ENCODE results near the gene HEATR1.
"Not testable (repeated sequence)": the region's sequence is repeated elsewhere in the genome, so short reads cannot be mapped to it uniquely, and the experiment has no call there.

Gene HEATR1

GRCh38 chr1:236580404-236580803 lies 23.9 kb downstream of the HEATR1 start:
- not testable (repeated sequence) for H3K4me3 ChIP-seq (ENCODE audit: low read length); H3K4me1 ChIP-seq (ENCODE audit: control insufficient read depth, insufficient read depth, low read length); H3K27me3 ChIP-seq (replicated peaks; ENCODE audit: control insufficient read depth, insufficient read depth, low read length); H3K9ac ChIP-seq (ENCODE audit: low read length); DNase-seq (ENCODE audit: low read depth); H3K9me3 ChIP-seq (ENCODE audit: control insufficient read depth, low read length)
- H3K36me3 ChIP-seq (ENCODE audit: control insufficient read depth, insufficient read depth, low read length, severe bottlenecking), result peaks cover 88% of the 10 kb centered on the region

GRCh38 chr1:236578661-236579060 lies 25.7 kb downstream of the HEATR1 start:
- DNase-seq (ENCODE audit: low read depth), result no peak
- peaks cover 14% of the 10 kb centered on the region for H3K4me1 ChIP-seq (ENCODE audit: control insufficient read depth, insufficient read depth, low read length)
- H3K27me3 ChIP-seq (replicated peaks; ENCODE audit: control insufficient read depth, insufficient read depth, low read length), result no peaks in the 10 kb centered on the region
- peaks cover 88% of the 10 kb centered on the region for H3K36me3 ChIP-seq (ENCODE audit: control insufficient read depth, insufficient read depth, low read length, severe bottlenecking)
- H3K9ac ChIP-seq (ENCODE audit: low read length), result no peak overlapping the region
- H3K4me3 ChIP-seq (ENCODE audit: low read length), result no peak overlapping the region
- no peaks in the 10 kb centered on the region for H3K9me3 ChIP-seq (ENCODE audit: control insufficient read depth, low read length)

GRCh38 chr1:236577041-236577440 lies 27.3 kb downstream of the HEATR1 start:
- H3K9ac ChIP-seq (ENCODE audit: low read length); H3K9me3 ChIP-seq (ENCODE audit: control insufficient read depth, low read length); DNase-seq (ENCODE audit: low read depth); H3K27me3 ChIP-seq (replicated peaks; ENCODE audit: control insufficient read depth, insufficient read depth, low read length); H3K4me3 ChIP-seq (ENCODE audit: low read length): not testable (repeated sequence)
- Histone ChIP-seq H3K36me3 (ENCODE audit: control insufficient read depth, insufficient read depth, low read length, severe bottlenecking) (peaks cover 91% of the 10 kb centered on the region), H3K4me1 (ENCODE audit: control insufficient read depth, insufficient read depth, low read length) (peaks cover 14% of the 10 kb centered on the region)

GRCh38 chr1:236576004-236576403 lies 28.3 kb downstream of the HEATR1 start:
- DNase-seq (ENCODE audit: low read depth), result peak; percentile 45
- H3K9ac ChIP-seq (ENCODE audit: low read length), result no peak overlapping the region
- H3K27me3 ChIP-seq (replicated peaks; ENCODE audit: control insufficient read depth, insufficient read depth, low read length), result no peaks in the 10 kb centered on the region
- peaks cover 92% of the 10 kb centered on the region for H3K36me3 ChIP-seq (ENCODE audit: control insufficient read depth, insufficient read depth, low read length, severe bottlenecking)
- no peaks in the 10 kb centered on the region for H3K9me3 ChIP-seq (ENCODE audit: control insufficient read depth, low read length)
- H3K4me1 ChIP-seq (ENCODE audit: control insufficient read depth, insufficient read depth, low read length), result peaks cover 14% of the 10 kb centered on the region
- H3K4me3 ChIP-seq (ENCODE audit: low read length), result peak overlapping the region; percentile 27

GRCh38 chr1:236575523-236575922 lies 28.8 kb downstream of the HEATR1 start:
- Histone ChIP-seq H3K4me3 (ENCODE audit: low read length) (peak overlapping the region; percentile 27), H3K4me1 (ENCODE audit: control insufficient read depth, insufficient read depth, low read length) (peaks cover 14% of the 10 kb centered on the region), H3K27me3 (replicated peaks; ENCODE audit: control insufficient read depth, insufficient read depth, low read length) (no peaks in the 10 kb centered on the region), H3K9me3 (ENCODE audit: control insufficient read depth, low read length) (no peaks in the 10 kb centered on the region), H3K36me3 (ENCODE audit: control insufficient read depth, insufficient read depth, low read length, severe bottlenecking) (peaks cover 94% of the 10 kb centered on the region), H3K9ac (ENCODE audit: low read length) (no peak overlapping the region)
- peak; percentile 48 for DNase-seq (ENCODE audit: low read depth)

- H3K9ac ChIP-seq (ENCODE audit: low read length), result no peak overlapping the region
- H3K27me3 ChIP-seq (replicated peaks; ENCODE audit: control insufficient read depth, insufficient read depth, low read length), result no peaks in the 10 kb centered on the region
- H3K4me1 ChIP-seq (ENCODE audit: control insufficient read depth, insufficient read depth, low read length), result no peaks in the 10 kb centered on the region
- H3K36me3 ChIP-seq (ENCODE audit: control insufficient read depth, insufficient read depth, low read length, severe bottlenecking), result peaks cover 99% of the 10 kb centered on the region
- no peaks in the 10 kb centered on the region for H3K9me3 ChIP-seq (ENCODE audit: control insufficient read depth, low read length)
- peak; percentile 68 for DNase-seq (ENCODE audit: low read depth)
- no peak overlapping the region for H3K4me3 ChIP-seq (ENCODE audit: low read length)
Measured at GRCh38 chr1:236568285-236568894, 35.9 kb downstream of the HEATR1 start.

- Histone ChIP-seq H3K36me3 (ENCODE audit: control insufficient read depth, insufficient read depth, low read length, severe bottlenecking) (peaks cover 97% of the 10 kb centered on the region), H3K9ac (ENCODE audit: low read length) (no peak overlapping the region), H3K27me3 (replicated peaks; ENCODE audit: control insufficient read depth, insufficient read depth, low read length) (no peaks in the 10 kb centered on the region), H3K4me3 (ENCODE audit: low read length) (no peak overlapping the region), H3K4me1 (ENCODE audit: control insufficient read depth, insufficient read depth, low read length) (no peaks in the 10 kb centered on the region), H3K9me3 (ENCODE audit: control insufficient read depth, low read length) (no peaks in the 10 kb centered on the region)
- no peak for DNase-seq (ENCODE audit: low read depth)
Measured at GRCh38 chr1:236565530-236565929, 38.8 kb downstream of the HEATR1 start.

- Histone ChIP-seq H3K4me1 (ENCODE audit: control insufficient read depth, insufficient read depth, low read length) (peaks cover 11% of the 10 kb centered on the region), H3K36me3 (ENCODE audit: control insufficient read depth, insufficient read depth, low read length, severe bottlenecking) (peaks cover 97% of the 10 kb centered on the region), H3K4me3 (ENCODE audit: low read length) (no peak overlapping the region), H3K9me3 (ENCODE audit: control insufficient read depth, low read length) (no peaks in the 10 kb centered on the region), H3K27me3 (replicated peaks; ENCODE audit: control insufficient read depth, insufficient read depth, low read length) (no peaks in the 10 kb centered on the region), H3K9ac (ENCODE audit: low read length) (no peak overlapping the region)
- no peak for DNase-seq (ENCODE audit: low read depth)
Measured at GRCh38 chr1:236561976-236562375, 42.3 kb downstream of the HEATR1 start.

GRCh38 chr1:236560213-236560771 lies 44.0 kb downstream of the HEATR1 start:
- no peaks in the 10 kb centered on the region for H3K9me3 ChIP-seq (ENCODE audit: control insufficient read depth, low read length)
- H3K4me1 ChIP-seq (ENCODE audit: control insufficient read depth, insufficient read depth, low read length), result peaks cover 11% of the 10 kb centered on the region
- H3K36me3 ChIP-seq (ENCODE audit: control insufficient read depth, insufficient read depth, low read length, severe bottlenecking), result peaks cover 97% of the 10 kb centered on the region
- H3K4me3 ChIP-seq (ENCODE audit: low read length), result no peak overlapping the region
- DNase-seq (ENCODE audit: low read depth), result no peak
- no peaks in the 10 kb centered on the region for H3K27me3 ChIP-seq (replicated peaks; ENCODE audit: control insufficient read depth, insufficient read depth, low read length)
- H3K9ac ChIP-seq (ENCODE audit: low read length), result no peak overlapping the region

- Histone ChIP-seq H3K27me3 (replicated peaks; ENCODE audit: control insufficient read depth, insufficient read depth, low read length) (no peaks in the 10 kb centered on the region), H3K9ac (ENCODE audit: low read length) (no peak overlapping the region), H3K4me3 (ENCODE audit: low read length) (no peak overlapping the region), H3K4me1 (ENCODE audit: control insufficient read depth, insufficient read depth, low read length) (peaks cover 11% of the 10 kb centered on the region), H3K36me3 (ENCODE audit: control insufficient read depth, insufficient read depth, low read length, severe bottlenecking) (peaks cover 96% of the 10 kb centered on the region), H3K9me3 (ENCODE audit: control insufficient read depth, low read length) (no peaks in the 10 kb centered on the region)
- no peak for DNase-seq (ENCODE audit: low read depth)
Measured at GRCh38 chr1:236558846-236559245, 45.5 kb downstream of the HEATR1 start.

GRCh38 chr1:236558081-236558480 lies 46.2 kb downstream of the HEATR1 start:
- Histone ChIP-seq H3K4me3 (ENCODE audit: low read length) (no peak overlapping the region), H3K9ac (ENCODE audit: low read length) (no peak overlapping the region), H3K4me1 (ENCODE audit: control insufficient read depth, insufficient read depth, low read length) (peaks cover 14% of the 10 kb centered on the region), H3K27me3 (replicated peaks; ENCODE audit: control insufficient read depth, insufficient read depth, low read length) (no peaks in the 10 kb centered on the region), H3K9me3 (ENCODE audit: control insufficient read depth, low read length) (no peaks in the 10 kb centered on the region), H3K36me3 (ENCODE audit: control insufficient read depth, insufficient read depth, low read length, severe bottlenecking) (peaks cover 96% of the 10 kb centered on the region)
- no peak for DNase-seq (ENCODE audit: low read depth)

- H3K36me3 ChIP-seq (ENCODE audit: control insufficient read depth, insufficient read depth, low read length, severe bottlenecking), result peaks cover 98% of the 10 kb centered on the region
Measured at GRCh38 chr1:236556606-236557005, 47.7 kb downstream of the HEATR1 start.

More at GRCh38 chr1:236556606-236557005, 47.7 kb downstream of the HEATR1 start:
- Histone ChIP-seq H3K27me3 (replicated peaks; ENCODE audit: control insufficient read depth, insufficient read depth, low read length) (no peaks in the 10 kb centered on the region), H3K9ac (ENCODE audit: low read length) (no peak overlapping the region), H3K9me3 (ENCODE audit: control insufficient read depth, low read length) (no peaks in the 10 kb centered on the region), H3K4me3 (ENCODE audit: low read length) (no peak overlapping the region), H3K4me1 (ENCODE audit: control insufficient read depth, insufficient read depth, low read length) (peaks cover 17% of the 10 kb centered on the region)
- DNase-seq (ENCODE audit: low read depth), result no peak
